Measurements from ENCODE around the gene OR6J1. TPM values are rescaled to one million over a fixed set of nuclear protein-coding genes. Genes with fewer than 3 reads are reported as not detected.

Gene OR6J1
- total RNA-seq (not detected in 2 replicates), polyA plus RNA-seq (not detected in 2 replicates), polyA minus RNA-seq (0.10 TPM in 1 of 2 replicates, not detected in the other), Bru-seq, nascent RNA (percentile 13 among the genes with signal in this experiment), BruChase-seq, experiment 1, labeled RNA remaining after a 6-hour chase (percentile 23 among the genes with signal in this experiment), BruChase-seq, experiment 2, labeled RNA remaining after a 2-hour chase (percentile 15 among the genes with signal in this experiment)
- polyA plus RNA-seq (2011; cell fraction: cytosol; rRNA removed), result not detected in 2 replicates
- polyA plus RNA-seq (2011; cell fraction: nucleus; rRNA removed), result not detected in 2 replicates
- not detected in 2 replicates for polyA plus RNA-seq (2012)
- not detected for polyA minus RNA-seq (2011; cell fraction: cytosol; rRNA and poly(A)+ RNA removed)
- polyA minus RNA-seq (2011; cell fraction: nucleus; rRNA and poly(A)+ RNA removed), result not detected in 2 replicates
- long read RNA-seq, result 0 reads

DNA sequence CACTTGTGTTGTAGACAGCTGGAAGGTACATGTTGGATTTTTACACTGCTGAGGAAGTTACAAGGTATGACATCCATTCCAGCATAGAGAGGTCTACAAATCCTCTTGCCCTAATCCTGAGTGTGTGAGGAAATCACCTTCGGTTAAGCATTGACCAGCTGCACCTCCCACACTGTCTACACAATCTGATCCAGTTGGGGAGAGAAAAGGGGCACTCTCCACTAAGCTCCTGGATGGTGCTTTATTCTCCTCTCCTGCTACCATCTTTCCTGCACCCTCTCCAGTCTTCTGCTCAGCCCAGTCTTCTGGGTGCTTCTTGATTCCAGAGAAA lies at the start of gene OR6J1:
TSS of gene OR6J1 (minus strand) at position 48 of the 331 bp plus-strand sequence. CDS start 9,541 bp downstream, outside the sequence.
- no peak for TF ChIP-seq FOS (IDR thresholded peaks at IDR 0.05; ENCODE audit: borderline replicate concordance, insufficient read depth, low read length)
- TF ChIP-seq POLR2AphosphoS5 (IDR thresholded peaks at IDR 0.05; ENCODE audit: insufficient read depth, low read depth, low read length), result no peak
- no peak for TF ChIP-seq EZH2 (IDR thresholded peaks at IDR 0.05; ENCODE audit: borderline replicate concordance, low read depth, low read length, severe bottlenecking)
- TF ChIP-seq, protein P1, sequence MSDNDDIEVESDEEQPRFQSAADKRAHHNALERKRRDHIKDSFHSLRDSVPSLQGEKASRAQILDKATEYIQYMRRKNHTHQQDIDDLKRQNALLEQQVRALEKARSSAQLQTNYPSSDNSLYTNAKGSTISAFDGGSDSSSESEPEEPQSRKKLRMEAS (IDR thresholded peaks at IDR 0.05; ENCODE audit: insufficient read depth, insufficient read length), result no peak
- no peak for TF ChIP-seq GATA2 (IDR thresholded peaks at IDR 0.05; ENCODE audit: insufficient read depth, insufficient read length, low read depth, low read length)
- no peak for TF ChIP-seq POLR2A (IDR thresholded peaks at IDR 0.05; ENCODE audit: low read depth, low read length)
- TF ChIP-seq, protein P2, sequence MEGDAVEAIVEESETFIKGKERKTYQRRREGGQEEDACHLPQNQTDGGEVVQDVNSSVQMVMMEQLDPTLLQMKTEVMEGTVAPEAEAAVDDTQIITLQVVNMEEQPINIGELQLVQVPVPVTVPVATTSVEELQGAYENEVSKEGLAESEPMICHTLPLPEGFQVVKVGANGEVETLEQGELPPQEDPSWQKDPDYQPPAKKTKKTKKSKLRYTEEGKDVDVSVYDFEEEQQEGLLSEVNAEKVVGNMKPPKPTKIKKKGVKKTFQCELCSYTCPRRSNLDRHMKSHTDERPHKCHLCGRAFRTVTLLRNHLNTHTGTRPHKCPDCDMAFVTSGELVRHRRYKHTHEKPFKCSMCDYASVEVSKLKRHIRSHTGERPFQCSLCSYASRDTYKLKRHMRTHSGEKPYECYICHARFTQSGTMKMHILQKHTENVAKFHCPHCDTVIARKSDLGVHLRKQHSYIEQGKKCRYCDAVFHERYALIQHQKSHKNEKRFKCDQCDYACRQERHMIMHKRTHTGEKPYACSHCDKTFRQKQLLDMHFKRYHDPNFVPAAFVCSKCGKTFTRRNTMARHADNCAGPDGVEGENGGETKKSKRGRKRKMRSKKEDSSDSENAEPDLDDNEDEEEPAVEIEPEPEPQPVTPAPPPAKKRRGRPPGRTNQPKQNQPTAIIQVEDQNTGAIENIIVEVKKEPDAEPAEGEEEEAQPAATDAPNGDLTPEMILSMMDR (IDR thresholded peaks at IDR 0.05; ENCODE audit: extremely low read depth in 1 of 2, insufficient read depth in 1 of 2, low read depth in 1 of 2, low read length in 2 of 2), result no peak
- no peak for TF ChIP-seq MYC (IDR thresholded peaks at IDR 0.05; ENCODE audit: low read depth, low read length)
- no peak for TF ChIP-seq JUN (IDR thresholded peaks at IDR 0.05; ENCODE audit: borderline replicate concordance, insufficient read depth, insufficient read length, low read depth)
- no peak for FAIRE-seq
- Histone ChIP-seq H2AFZ (ENCODE audit: low read depth, low read length) (no peak within 1 kb of the TSS), H3K4me3 (replicated peaks in 1 of 3; ENCODE audit: insufficient read depth in 1 of 3, low read depth in 1 of 3, low read length in 3 of 3) (no peak within 1 kb of the TSS), H3K36me3 (ENCODE audit: control insufficient read depth in 2 of 2, extremely low read depth in 1 of 2, insufficient read depth in 2 of 2, low read length in 2 of 2) (no peaks in the 10 kb centered on the region), H3K27me3 (ENCODE audit: control insufficient read depth in 2 of 2, insufficient read depth in 2 of 2, low read length in 2 of 2) (no peaks in the 10 kb centered on the region), H3K9me3 (replicated peaks; ENCODE audit: control insufficient read depth, insufficient read depth, low read length) (no peaks in the 10 kb centered on the region), H4K20me1 (replicated peaks; ENCODE audit: control insufficient read depth, extremely low read depth, insufficient read depth, low read length) (no peaks in the 10 kb centered on the region), H3K27ac (ENCODE audit: insufficient read depth, low read depth, low read length) (no peak within 1 kb of the TSS), H3K79me2 (ENCODE audit: control insufficient read depth, insufficient read depth, low read length) (no peaks in the 10 kb centered on the region), H3K9me1 (replicated peaks; ENCODE audit: control insufficient read depth, extremely low read depth, insufficient read depth, low read length) (no peaks in the 10 kb centered on the region), H3K4me1 (ENCODE audit: control insufficient read depth, extremely low read depth, insufficient read depth, low read length) (no peaks in the 10 kb centered on the region), H3K4me2 (ENCODE audit: insufficient read depth, low read length) (no peak within 1 kb of the TSS), H3K9ac (replicated peaks; ENCODE audit: extremely low read depth, insufficient read depth, low read length) (no peak within 1 kb of the TSS)
- no TSS peak for BruUV-seq (replicated peaks)
- POLR2A ChIA-PET, result no interaction called here
- CTCF ChIA-PET, result interaction anchor here (0.7 to 1.1 kb wide), 3 partner anchors 9 to 351 kb away, joined by 3 to 5 read pairs (median 4); no protein-coding TSS in a partner anchor
- dilution Hi-C loops (cut with MboI; ENCODE audit: extremely low pct_ligation_motif_present, low sequenced_read_pairs), result no loop called here
- intact Hi-C loops (cut with micrococcal nuclease), result no loop called here
- DNase-seq (ENCODE audit: low read depth, low spot score), result no peak
